BE2C (cell line): ENCODE results near the gene ERH.
A peak's percentile ranks its signal among the peaks of the same experiment; 100 is the strongest.
"Not testable (repeated sequence)": the region's sequence is repeated elsewhere in the genome, so short reads cannot be mapped to it uniquely, and the experiment has no call there.

Experiments
- DNase-seq: peaks from one replicate; pipeline ENCODE4 v3.0.0-alpha.2; 2020
- H3K27me3 ChIP-seq: fragments of 250-450 bp; sonication (Bioruptor Pico); 2 replicates; pipeline ENCODE4 v1.5.1; 2020; ENCODE audit warnings: mild to moderate bottlenecking
- H3K36me3 ChIP-seq: fragments of 250-450 bp; sonication (Bioruptor Pico); 2 replicates; pipeline ENCODE4 v1.5.1; 2020; ENCODE audit warnings: mild to moderate bottlenecking
- H3K4me1 ChIP-seq: fragments of 250-450 bp; sonication (Bioruptor Pico); 2 replicates; pipeline ENCODE4 v1.5.1; 2020
- H3K4me3 ChIP-seq: 2 replicates; pipeline ENCODE4 v1.5.1; 2011; ENCODE audit warnings: low read depth, low read length
- H3K9me3 ChIP-seq: fragments of 250-450 bp; sonication (Bioruptor Pico); 2 replicates; pipeline ENCODE4 v1.5.1; 2020
- CTCF ChIP-seq: IDR thresholded peaks from 2 replicates; pipeline ENCODE4 v1.5.1; 2012; ENCODE audit warnings: mild to moderate bottlenecking, low read depth, low read length

The ERH gene

GRCh38 chr14:69401841-69402240 lies 3.7 kb upstream of the ERH start:
- no peak for TF ChIP-seq CTCF
- no peak overlapping the region for H3K4me3 ChIP-seq
- H3K9me3 ChIP-seq, result no peaks in the 10 kb centered on the region
- H3K4me1 ChIP-seq, result no peaks in the 10 kb centered on the region
- no peaks in the 10 kb centered on the region for H3K27me3 ChIP-seq
- DNase-seq, result no peak
- H3K36me3 ChIP-seq, result peaks cover 10% of the 10 kb centered on the region

- Histone ChIP-seq H3K4me3 (peak overlapping the region; percentile 92), H3K27me3 (no peaks in the 10 kb centered on the region), H3K36me3 (peaks cover 26% of the 10 kb centered on the region), H3K4me1 (no peaks in the 10 kb centered on the region), H3K9me3 (no peaks in the 10 kb centered on the region)
- no peak for DNase-seq
- no peak for TF ChIP-seq CTCF
Observed at GRCh38 chr14:69400154-69400553, 2.1 kb upstream of the ERH start.

GRCh38 chr14:69399750-69400149 lies 1.7 kb upstream of the ERH start:
- DNase-seq, result no peak
- Histone ChIP-seq H3K9me3 (no peaks in the 10 kb centered on the region), H3K4me1 (no peaks in the 10 kb centered on the region), H3K27me3 (no peaks in the 10 kb centered on the region), H3K4me3 (peak overlapping the region; percentile 92), H3K36me3 (peaks cover 26% of the 10 kb centered on the region)
- TF ChIP-seq CTCF, result no peak

- no peaks in the 10 kb centered on the region for H3K9me3 ChIP-seq
- no peak for DNase-seq
- H3K36me3 ChIP-seq, result peaks cover 34% of the 10 kb centered on the region
- no peak for TF ChIP-seq CTCF
- no peaks in the 10 kb centered on the region for H3K4me1 ChIP-seq
- H3K4me3 ChIP-seq, result peak overlapping the region; percentile 92
- H3K27me3 ChIP-seq, result no peaks in the 10 kb centered on the region
Observed at GRCh38 chr14:69398818-69399210, 715 bp upstream of the ERH start.

GRCh38 chr14:69395929-69396328 lies 2.2 kb downstream of the ERH start:
- peaks cover 60% of the 10 kb centered on the region for H3K36me3 ChIP-seq

GRCh38 chr14:69392481-69392880 lies 5.6 kb downstream of the ERH start:
- no peaks in the 10 kb centered on the region for H3K9me3 ChIP-seq
- no peaks in the 10 kb centered on the region for H3K4me1 ChIP-seq
- no peak overlapping the region for H3K4me3 ChIP-seq
- peaks cover 87% of the 10 kb centered on the region for H3K36me3 ChIP-seq
- no peak for TF ChIP-seq CTCF
- H3K27me3 ChIP-seq, result no peaks in the 10 kb centered on the region
- no peak for DNase-seq

More at GRCh38 chr14:69395929-69396328, 2.2 kb downstream of the ERH start:
- DNase-seq, result no peak
- Histone ChIP-seq H3K4me3 (no peak overlapping the region; the same call in 1 of the 2 replicates), H3K27me3 (no peaks in the 10 kb centered on the region), H3K4me1 (no peaks in the 10 kb centered on the region), H3K9me3 (no peaks in the 10 kb centered on the region)
- no peak for TF ChIP-seq CTCF

GRCh38 chr14:69391400-69391799 lies 6.7 kb downstream of the ERH start:
- not testable (repeated sequence) for H3K4me3 ChIP-seq, DNase-seq, H3K9me3 ChIP-seq, H3K4me1 ChIP-seq, H3K27me3 ChIP-seq
- peaks cover 93% of the 10 kb centered on the region for H3K36me3 ChIP-seq
